Parathyroid adenoma (tissue), 2 donors: ENCODE results near the gene C1QTNF8.

Experiments
- H2AFZ ChIP-seq: fragments of 300-600 bp; sonication (generic); one replicate; pipeline ENCODE4 v1.7.0; 2017; ENCODE audit warnings: antibody characterized with exemption, mild to moderate bottlenecking
- H3K27ac ChIP-seq: fragments of 300-600 bp; sonication (generic); one replicate; pipeline ENCODE4 v1.7.0; 2017
- H3K27me3 ChIP-seq: fragments of 300-600 bp; sonication (generic); one replicate; pipeline ENCODE4 v1.7.0; 2017; ENCODE audit warnings: low read length; ENCODE audit not compliant: control insufficient read depth, insufficient read depth
- H3K36me3 ChIP-seq: fragments of 300-600 bp; sonication (generic); one replicate; pipeline ENCODE4 v1.7.0; 2017; ENCODE audit warnings: low read length; ENCODE audit not compliant: control insufficient read depth, insufficient read depth
- H3K4me1 ChIP-seq: fragments of 300-600 bp; sonication (generic); one replicate; pipeline ENCODE4 v1.7.0; 2017; ENCODE audit warnings: control low read depth
- H3K4me2 ChIP-seq: fragments of 300-600 bp; sonication (generic); one replicate; pipeline ENCODE4 v1.7.0; 2017; ENCODE audit warnings: low read length
- H3K4me3 ChIP-seq: fragments of 300-600 bp; sonication (generic); one replicate; pipeline ENCODE4 v1.7.0; 2017; ENCODE audit warnings: low read depth, low read length
- H3K79me2 ChIP-seq: fragments of 300-600 bp; sonication (generic); one replicate; pipeline ENCODE4 v1.7.0; 2017; ENCODE audit warnings: control low read depth
- H3K9ac ChIP-seq: fragments of 300-600 bp; sonication (generic); one replicate; pipeline ENCODE4 v1.7.0; 2017; ENCODE audit warnings: mild to moderate bottlenecking
- H3K9me3 ChIP-seq: fragments of 300-600 bp; sonication (generic); one replicate; pipeline ENCODE4 v1.7.0; 2017; ENCODE audit warnings: low read length; ENCODE audit not compliant: control insufficient read depth
- TF ChIP-seq, protein P1 (sequence below): fragments of 300-600 bp; sonication (generic); IDR thresholded peaks from one replicate; pipeline ENCODE4 v1.7.0; 2017; ENCODE audit warnings: antibody characterized with exemption, mild to moderate bottlenecking
- donor health status: primary hyperparathyroidism.

Gene C1QTNF8

DNA sequence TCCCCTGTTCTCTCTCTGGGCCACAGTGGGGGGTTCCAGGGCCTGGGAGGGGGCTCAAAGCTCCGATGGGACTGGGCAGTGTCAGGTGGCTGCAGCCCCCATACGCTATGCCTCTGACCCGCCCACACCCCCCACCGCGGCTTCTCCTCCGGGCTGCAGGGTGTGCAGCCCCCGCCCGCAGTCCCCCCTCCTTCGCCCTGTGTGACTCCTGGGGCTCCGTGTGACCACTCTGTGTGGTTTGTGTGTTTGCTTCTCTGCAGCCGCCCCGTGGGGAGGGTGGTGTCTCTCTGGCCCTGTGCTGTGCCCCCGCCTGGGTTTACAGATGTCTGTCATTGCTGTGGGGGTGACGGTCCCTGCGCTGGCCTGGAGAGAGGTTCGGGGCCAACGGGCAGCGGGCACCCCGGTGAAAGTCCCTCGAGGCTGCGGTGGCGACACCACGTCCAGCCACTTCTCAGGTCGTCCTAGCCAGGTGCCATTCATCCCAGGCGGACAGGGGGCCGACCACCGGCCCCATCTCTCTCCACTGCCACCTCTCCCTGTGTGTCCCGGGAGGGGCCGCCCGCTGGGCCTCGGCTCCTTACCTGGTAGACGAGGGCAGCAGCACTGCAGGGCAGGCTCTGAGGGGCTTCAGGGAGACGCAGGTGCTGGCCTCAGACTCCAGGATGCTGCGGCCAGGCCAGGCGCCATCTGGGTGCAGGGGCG is 18.0 kb downstream of the C1QTNF8 start:
- H3K4me2 ChIP-seq, result no peak overlapping the region
- no peak overlapping the region for H3K27ac ChIP-seq
- H2AFZ ChIP-seq, result no peak overlapping the region
- no peaks in the 10 kb centered on the region for H3K27me3 ChIP-seq
- no peaks in the 10 kb centered on the region for H3K79me2 ChIP-seq
- no peak overlapping the region for H3K4me3 ChIP-seq
- H3K9ac ChIP-seq, result no peak overlapping the region
- H3K36me3 ChIP-seq, result no peaks in the 10 kb centered on the region
- TF ChIP-seq, protein P1, sequence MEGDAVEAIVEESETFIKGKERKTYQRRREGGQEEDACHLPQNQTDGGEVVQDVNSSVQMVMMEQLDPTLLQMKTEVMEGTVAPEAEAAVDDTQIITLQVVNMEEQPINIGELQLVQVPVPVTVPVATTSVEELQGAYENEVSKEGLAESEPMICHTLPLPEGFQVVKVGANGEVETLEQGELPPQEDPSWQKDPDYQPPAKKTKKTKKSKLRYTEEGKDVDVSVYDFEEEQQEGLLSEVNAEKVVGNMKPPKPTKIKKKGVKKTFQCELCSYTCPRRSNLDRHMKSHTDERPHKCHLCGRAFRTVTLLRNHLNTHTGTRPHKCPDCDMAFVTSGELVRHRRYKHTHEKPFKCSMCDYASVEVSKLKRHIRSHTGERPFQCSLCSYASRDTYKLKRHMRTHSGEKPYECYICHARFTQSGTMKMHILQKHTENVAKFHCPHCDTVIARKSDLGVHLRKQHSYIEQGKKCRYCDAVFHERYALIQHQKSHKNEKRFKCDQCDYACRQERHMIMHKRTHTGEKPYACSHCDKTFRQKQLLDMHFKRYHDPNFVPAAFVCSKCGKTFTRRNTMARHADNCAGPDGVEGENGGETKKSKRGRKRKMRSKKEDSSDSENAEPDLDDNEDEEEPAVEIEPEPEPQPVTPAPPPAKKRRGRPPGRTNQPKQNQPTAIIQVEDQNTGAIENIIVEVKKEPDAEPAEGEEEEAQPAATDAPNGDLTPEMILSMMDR, result no peak
- H3K4me1 ChIP-seq, result no peaks in the 10 kb centered on the region
- H3K9me3 ChIP-seq, result no peaks in the 10 kb centered on the region

DNA sequence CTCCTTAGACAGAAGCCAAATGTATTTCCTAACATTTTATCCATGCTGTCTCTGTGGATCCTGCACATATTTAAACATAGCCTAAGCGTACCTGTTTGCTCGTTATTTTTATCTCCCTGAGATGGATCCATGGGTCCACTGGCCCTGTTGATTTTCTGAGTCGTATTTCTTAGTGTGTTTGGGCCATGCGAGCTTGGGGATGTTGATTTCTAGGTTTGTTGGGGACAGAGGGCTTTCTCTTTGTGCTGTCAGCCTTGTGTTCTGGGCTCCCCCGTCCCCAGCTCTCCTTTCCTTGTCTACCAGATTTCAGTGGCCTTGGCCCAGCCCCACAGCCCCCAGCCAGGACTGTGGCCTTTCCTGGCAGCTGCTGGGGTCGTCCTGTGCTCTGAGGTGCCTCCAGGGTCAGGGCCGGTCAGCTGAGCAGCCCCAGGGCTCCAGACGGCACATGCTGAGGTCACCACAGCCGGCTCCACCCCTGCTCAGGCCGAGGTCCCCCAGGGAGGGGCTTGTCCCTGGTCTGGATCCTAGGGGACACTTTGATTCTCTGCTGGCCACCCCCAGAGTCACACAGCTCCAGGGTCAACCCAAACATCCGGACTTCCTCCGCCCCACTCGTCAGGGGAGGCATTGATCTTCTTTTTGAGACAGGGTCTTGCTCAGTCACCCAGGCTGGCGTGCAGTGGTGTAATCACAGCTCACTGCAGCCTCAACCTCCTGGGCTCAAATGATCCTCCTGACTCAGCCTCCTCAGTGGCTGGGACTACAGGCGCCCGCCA is 19.1 kb downstream of the C1QTNF8 start:
- no peaks in the 10 kb centered on the region for H3K27me3 ChIP-seq
- TF ChIP-seq, protein P1, result no peak

DNA sequence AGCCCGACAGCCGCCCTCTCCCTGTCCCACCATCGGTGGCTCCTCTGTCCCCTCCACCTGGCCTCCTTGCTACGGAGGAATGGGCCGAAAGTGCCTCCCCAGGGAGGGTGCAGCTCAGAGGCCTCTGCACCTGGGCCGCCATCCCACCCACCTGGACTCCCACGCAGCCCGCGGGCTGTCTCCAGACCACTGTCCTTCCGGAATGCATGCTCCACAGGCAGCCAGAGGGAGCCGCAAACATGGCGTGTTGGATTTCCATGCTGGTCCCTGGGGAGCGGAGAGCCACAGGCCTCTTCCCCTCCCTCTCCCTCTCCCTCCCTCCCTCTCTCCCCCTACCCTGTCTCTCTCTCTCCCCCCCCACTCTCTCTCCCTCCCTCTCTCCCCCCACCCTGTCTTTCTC is 20.5 kb downstream of the C1QTNF8 start:
- TF ChIP-seq, protein P1, result no peak
- Histone ChIP-seq H3K27ac (no peak overlapping the region), H3K9me3 (no peaks in the 10 kb centered on the region), H3K9ac (no peak overlapping the region), H3K4me2 (no peak overlapping the region), H3K79me2 (no peaks in the 10 kb centered on the region), H3K4me1 (no peaks in the 10 kb centered on the region), H3K27me3 (peaks cover 4% of the 10 kb centered on the region), H3K4me3 (no peak overlapping the region), H3K36me3 (no peaks in the 10 kb centered on the region), H2AFZ (no peak overlapping the region)

More for the DNA sequence above, 19.1 kb downstream of the C1QTNF8 start:
- Histone ChIP-seq H2AFZ (no peak overlapping the region), H3K4me2 (no peak overlapping the region), H3K4me3 (no peak overlapping the region), H3K79me2 (no peaks in the 10 kb centered on the region), H3K27ac (no peak overlapping the region), H3K4me1 (no peaks in the 10 kb centered on the region), H3K9me3 (no peaks in the 10 kb centered on the region), H3K9ac (no peak overlapping the region), H3K36me3 (no peaks in the 10 kb centered on the region)

DNA sequence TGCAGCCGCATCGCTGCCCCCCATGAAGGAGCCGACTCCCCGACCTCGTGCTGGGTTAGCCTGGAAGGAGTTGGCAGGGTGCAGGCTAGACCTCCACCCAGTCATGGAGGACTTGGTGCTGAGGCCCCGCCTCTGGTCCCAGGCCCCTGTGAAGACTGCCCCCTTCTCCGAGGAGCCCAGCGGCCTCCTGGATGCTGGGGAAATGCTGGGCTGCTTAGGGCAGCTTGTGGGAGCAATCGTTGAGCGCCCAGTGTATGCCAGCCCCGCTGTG is 21.7 kb downstream of the C1QTNF8 start:
- H3K4me1 ChIP-seq, result no peaks in the 10 kb centered on the region
- H3K27ac ChIP-seq, result no peak overlapping the region
- H3K9ac ChIP-seq, result no peak overlapping the region
- TF ChIP-seq, protein P1, result no peak
- H3K4me2 ChIP-seq, result no peak overlapping the region
- no peaks in the 10 kb centered on the region for H3K36me3 ChIP-seq
- no peak overlapping the region for H3K4me3 ChIP-seq
- no peaks in the 10 kb centered on the region for H3K79me2 ChIP-seq
- peaks cover 4% of the 10 kb centered on the region for H3K27me3 ChIP-seq
- no peak overlapping the region for H2AFZ ChIP-seq
- no peaks in the 10 kb centered on the region for H3K9me3 ChIP-seq
